Measurements from ENCODE around the gene XK.

The XK gene

GRCh38 chrX:37684426-37684825 lies 1.2 kb upstream of the XK start:
- Histone ChIP-seq H3K36me3 (ENCODE audit: control insufficient read depth, insufficient read depth, low read length) (no peaks in the 10 kb centered on the region), H3K9ac (ENCODE audit: low read depth, low read length) (no peak overlapping the region), H3K9me3 (ENCODE audit: control insufficient read depth, insufficient read depth, low read length) (no peaks in the 10 kb centered on the region), H3K4me1 (ENCODE audit: control insufficient read depth, insufficient read depth, low read length) (peaks cover 6% of the 10 kb centered on the region), H3K4me3 (ENCODE audit: low read depth, low read length) (no peak overlapping the region), H3K27me3 (ENCODE audit: control insufficient read depth, insufficient read depth, low read length) (peaks cover 16% of the 10 kb centered on the region)

GRCh38 chrX:37684973-37685372 lies 618 bp upstream of the XK start:
- Histone ChIP-seq H3K4me3 (ENCODE audit: low read depth, low read length) (no peak overlapping the region), H3K27me3 (ENCODE audit: control insufficient read depth, insufficient read depth, low read length) (peaks cover 16% of the 10 kb centered on the region), H3K9me3 (ENCODE audit: control insufficient read depth, insufficient read depth, low read length) (no peaks in the 10 kb centered on the region), H3K4me1 (ENCODE audit: control insufficient read depth, insufficient read depth, low read length) (peaks cover 5% of the 10 kb centered on the region), H3K36me3 (ENCODE audit: control insufficient read depth, insufficient read depth, low read length) (no peaks in the 10 kb centered on the region), H3K9ac (ENCODE audit: low read depth, low read length) (no peak overlapping the region)

- Histone ChIP-seq H3K4me1 (ENCODE audit: control insufficient read depth, insufficient read depth, low read length) (peaks cover 5% of the 10 kb centered on the region), H3K4me3 (ENCODE audit: low read depth, low read length) (peak overlapping the region; percentile 45), H3K27me3 (ENCODE audit: control insufficient read depth, insufficient read depth, low read length) (peaks cover 16% of the 10 kb centered on the region), H3K36me3 (ENCODE audit: control insufficient read depth, insufficient read depth, low read length) (no peaks in the 10 kb centered on the region), H3K9ac (ENCODE audit: low read depth, low read length) (no peak overlapping the region), H3K9me3 (ENCODE audit: control insufficient read depth, insufficient read depth, low read length) (no peaks in the 10 kb centered on the region)
Measured at GRCh38 chrX:37686369-37686995, 891 bp downstream of the XK start.

GRCh38 chrX:37686996-37687395 lies 1.4 kb downstream of the XK start:
- H3K27me3 ChIP-seq (ENCODE audit: control insufficient read depth, insufficient read depth, low read length) = peaks cover 16% of the 10 kb centered on the region
- no peaks in the 10 kb centered on the region for H3K36me3 ChIP-seq (ENCODE audit: control insufficient read depth, insufficient read depth, low read length)
- H3K4me1 ChIP-seq (ENCODE audit: control insufficient read depth, insufficient read depth, low read length) = peaks cover 5% of the 10 kb centered on the region
- no peak overlapping the region for H3K9ac ChIP-seq (ENCODE audit: low read depth, low read length)
- H3K9me3 ChIP-seq (ENCODE audit: control insufficient read depth, insufficient read depth, low read length) = no peaks in the 10 kb centered on the region
- H3K4me3 ChIP-seq (ENCODE audit: low read depth, low read length) = no peak overlapping the region

GRCh38 chrX:37690119-37690518 lies 4.5 kb downstream of the XK start:
- Histone ChIP-seq H3K9me3 (ENCODE audit: control insufficient read depth, insufficient read depth, low read length) (no peaks in the 10 kb centered on the region), H3K4me3 (ENCODE audit: low read depth, low read length) (no peak overlapping the region), H3K4me1 (ENCODE audit: control insufficient read depth, insufficient read depth, low read length) (peaks cover under 1% of the 10 kb centered on the region), H3K9ac (ENCODE audit: low read depth, low read length) (no peak overlapping the region), H3K27me3 (ENCODE audit: control insufficient read depth, insufficient read depth, low read length) (peaks cover 16% of the 10 kb centered on the region), H3K36me3 (ENCODE audit: control insufficient read depth, insufficient read depth, low read length) (no peaks in the 10 kb centered on the region)

- no peaks in the 10 kb centered on the region for H3K36me3 ChIP-seq (ENCODE audit: control insufficient read depth, insufficient read depth, low read length)
- no peak overlapping the region for H3K9ac ChIP-seq (ENCODE audit: low read depth, low read length)
- no peak overlapping the region for H3K4me3 ChIP-seq (ENCODE audit: low read depth, low read length)
- H3K27me3 ChIP-seq (ENCODE audit: control insufficient read depth, insufficient read depth, low read length) = peaks cover 3% of the 10 kb centered on the region
- no peaks in the 10 kb centered on the region for H3K9me3 ChIP-seq (ENCODE audit: control insufficient read depth, insufficient read depth, low read length)
- H3K4me1 ChIP-seq (ENCODE audit: control insufficient read depth, insufficient read depth, low read length) = no peaks in the 10 kb centered on the region
Measured at GRCh38 chrX:37692918-37693317, 7.3 kb downstream of the XK start.

- H3K4me3 ChIP-seq (ENCODE audit: low read depth, low read length) = no peak overlapping the region
- H3K9me3 ChIP-seq (ENCODE audit: control insufficient read depth, insufficient read depth, low read length) = no peaks in the 10 kb centered on the region
- H3K9ac ChIP-seq (ENCODE audit: low read depth, low read length) = no peak overlapping the region
Measured at GRCh38 chrX:37697169-37697760, 11.7 kb downstream of the XK start.

GRCh38 chrX:37701588-37701987 lies 16.0 kb downstream of the XK start:
- no peaks in the 10 kb centered on the region for H3K36me3 ChIP-seq (ENCODE audit: control insufficient read depth, insufficient read depth, low read length)
- no peaks in the 10 kb centered on the region for H3K9me3 ChIP-seq (ENCODE audit: control insufficient read depth, insufficient read depth, low read length)
- no peak overlapping the region for H3K9ac ChIP-seq (ENCODE audit: low read depth, low read length)
- H3K4me3 ChIP-seq (ENCODE audit: low read depth, low read length) = no peak overlapping the region
- H3K27me3 ChIP-seq (ENCODE audit: control insufficient read depth, insufficient read depth, low read length) = no peaks in the 10 kb centered on the region
- H3K4me1 ChIP-seq (ENCODE audit: control insufficient read depth, insufficient read depth, low read length) = no peaks in the 10 kb centered on the region

More at GRCh38 chrX:37697169-37697760, 11.7 kb downstream of the XK start:
- H3K4me1 ChIP-seq (ENCODE audit: control insufficient read depth, insufficient read depth, low read length) = no peaks in the 10 kb centered on the region
- no peaks in the 10 kb centered on the region for H3K36me3 ChIP-seq (ENCODE audit: control insufficient read depth, insufficient read depth, low read length)
- no peaks in the 10 kb centered on the region for H3K27me3 ChIP-seq (ENCODE audit: control insufficient read depth, insufficient read depth, low read length)

GRCh38 chrX:37711991-37712390 lies 26.4 kb downstream of the XK start:
- Histone ChIP-seq H3K27me3 (ENCODE audit: control insufficient read depth, insufficient read depth, low read length) (no peaks in the 10 kb centered on the region), H3K4me1 (ENCODE audit: control insufficient read depth, insufficient read depth, low read length) (no peaks in the 10 kb centered on the region), H3K4me3 (ENCODE audit: low read depth, low read length) (no peak overlapping the region), H3K9me3 (ENCODE audit: control insufficient read depth, insufficient read depth, low read length) (no peaks in the 10 kb centered on the region), H3K36me3 (ENCODE audit: control insufficient read depth, insufficient read depth, low read length) (no peaks in the 10 kb centered on the region), H3K9ac (ENCODE audit: low read depth, low read length) (no peak overlapping the region)

- H3K4me3 ChIP-seq (ENCODE audit: low read depth, low read length) = no peak overlapping the region
- no peaks in the 10 kb centered on the region for H3K27me3 ChIP-seq (ENCODE audit: control insufficient read depth, insufficient read depth, low read length)
- H3K4me1 ChIP-seq (ENCODE audit: control insufficient read depth, insufficient read depth, low read length) = no peaks in the 10 kb centered on the region
- H3K36me3 ChIP-seq (ENCODE audit: control insufficient read depth, insufficient read depth, low read length) = no peaks in the 10 kb centered on the region
- no peak overlapping the region for H3K9ac ChIP-seq (ENCODE audit: low read depth, low read length)
- no peaks in the 10 kb centered on the region for H3K9me3 ChIP-seq (ENCODE audit: control insufficient read depth, insufficient read depth, low read length)
Measured at GRCh38 chrX:37712458-37712857, 26.9 kb downstream of the XK start.

- Histone ChIP-seq H3K9ac (ENCODE audit: low read depth, low read length) (no peak overlapping the region), H3K36me3 (ENCODE audit: control insufficient read depth, insufficient read depth, low read length) (no peaks in the 10 kb centered on the region), H3K4me3 (ENCODE audit: low read depth, low read length) (no peak overlapping the region), H3K4me1 (ENCODE audit: control insufficient read depth, insufficient read depth, low read length) (no peaks in the 10 kb centered on the region), H3K27me3 (ENCODE audit: control insufficient read depth, insufficient read depth, low read length) (no peaks in the 10 kb centered on the region), H3K9me3 (ENCODE audit: control insufficient read depth, insufficient read depth, low read length) (no peaks in the 10 kb centered on the region)
Measured at GRCh38 chrX:37714479-37714878, 28.9 kb downstream of the XK start.

- Histone ChIP-seq H3K4me3 (ENCODE audit: low read depth, low read length) (no peak overlapping the region), H3K36me3 (ENCODE audit: control insufficient read depth, insufficient read depth, low read length) (no peaks in the 10 kb centered on the region), H3K27me3 (ENCODE audit: control insufficient read depth, insufficient read depth, low read length) (no peaks in the 10 kb centered on the region), H3K9ac (ENCODE audit: low read depth, low read length) (no peak overlapping the region), H3K4me1 (ENCODE audit: control insufficient read depth, insufficient read depth, low read length) (no peaks in the 10 kb centered on the region), H3K9me3 (ENCODE audit: control insufficient read depth, insufficient read depth, low read length) (no peaks in the 10 kb centered on the region)
Measured at GRCh38 chrX:37716602-37717001, 31.0 kb downstream of the XK start.

Data from iPS-15b (cell line).